HEK293 (cell line): Measurements from ENCODE around the gene PER1.

ENCODE experiments used
- CTCF ChIP-seq: fragments of 450-650 bp; formaldehyde crosslinking; IDR thresholded peaks from 2 replicates; pipeline ENCODE4 v1.5.1; 2016; ENCODE audit warnings: missing biosample characterization, missing genetic modification characterization
- MYNN ChIP-seq: fragments of 450-650 bp; formaldehyde crosslinking; IDR thresholded peaks from 2 replicates; pipeline ENCODE4 v1.5.1; 2016; ENCODE audit warnings: missing biosample characterization, missing genetic modification characterization, borderline replicate concordance
- TCF7L2 ChIP-seq: IDR thresholded peaks from 2 replicates; pipeline ENCODE4 v1.6.1; 2011; ENCODE audit warnings: low read depth, mild to moderate bottlenecking, inconsistent platforms, low read length, moderate library complexity, borderline replicate concordance
- ZFHX2 ChIP-seq: fragments of 450-650 bp; formaldehyde crosslinking; conservative IDR thresholded peaks from 2 replicates; pipeline ENCODE4 v1.5.1; 2016; ENCODE audit warnings: missing biosample characterization, missing genetic modification characterization
- ZNF274 ChIP-seq, 2 experiments: fragments of 200-500 bp in 1 of 2; fragments of 450-650 bp in 1 of 2; sonication (Bioruptor generic) in 1 of 2; formaldehyde crosslinking in 1 of 2; IDR thresholded peaks; 2 replicates each; pipeline versions ENCODE4 v1.5.1 to v1.6.1; 2014 to 2016; ENCODE audit warnings: borderline replicate concordance in 1 of 2, inconsistent platforms in 1 of 2, low read length in 1 of 2, missing biosample characterization in 1 of 2, missing genetic modification characterization in 1 of 2
- ZNF311 ChIP-seq: fragments of 450-650 bp; formaldehyde crosslinking; IDR thresholded peaks from 2 replicates; pipeline ENCODE4 v1.5.1; 2017; ENCODE audit warnings: missing biosample characterization, missing genetic modification characterization, borderline replicate concordance
- ZNF530 ChIP-seq: fragments of 450-650 bp; formaldehyde crosslinking; IDR thresholded peaks from 2 replicates; pipeline ENCODE4 v1.5.1; 2016; ENCODE audit warnings: low read depth, missing biosample characterization, missing genetic modification characterization
- ZNF580 ChIP-seq: fragments of 450-650 bp; formaldehyde crosslinking; IDR thresholded peaks from 2 replicates; pipeline ENCODE4 v1.5.1; 2016; ENCODE audit warnings: missing biosample characterization, missing genetic modification characterization
- ZNF704 ChIP-seq: fragments of 450-650 bp; formaldehyde crosslinking; IDR thresholded peaks from 2 replicates; pipeline ENCODE4 v1.5.1; 2016; ENCODE audit warnings: missing biosample characterization, missing genetic modification characterization

GRCh38 chr17:8159459-8160223, 7.4 kb upstream of the PER1 start:
- TF ChIP-seq ZNF580 (tag by site-specific recombination), result no peak
- TF ChIP-seq CTCF (tag by site-specific recombination), result no peak
- no peak for TF ChIP-seq ZNF530 (tag by site-specific recombination)
- TF ChIP-seq ZFHX2, result no peak
- no peak for TF ChIP-seq ZNF704 (tag by site-specific recombination)
- no peak for TF ChIP-seq ZNF274 (IDR thresholded peaks at IDR 0.05; ENCODE audit: low read length)
- TF ChIP-seq ZNF274 (tag by site-specific recombination; IDR thresholded peaks at IDR 0.05; ENCODE audit: borderline replicate concordance), result no peak
- no peak for TF ChIP-seq MYNN (tag by site-specific recombination)
- TF ChIP-seq TCF7L2, result no peak
- TF ChIP-seq ZNF311, result no peak
